K562 (cell line): ENCODE measurements around the gene DUSP21. TPM values are rescaled to one million over a fixed set of nuclear protein-coding genes. Genes with fewer than 3 reads are reported as not detected.

Experiments
- ATAC-seq: fragments of 200-7000 bp; cut with Tn5 transposase; 3 replicates; pipeline ENCODE4 v1.9.1; 2020; ENCODE audit warnings: moderate library complexity
- BruUV-seq: library from RNA; stranded (reverse); fragments of 400-500 nt; replicated peaks from 2 replicates; lab custom pipeline; 2021; lab: Mats Ljungman, UMichigan
- CTCF ChIA-PET: fragments of 300-600 bp; formaldehyde crosslinking; extraction: SDS; loops from one replicate; lab custom pipeline; 2021; ENCODE audit warnings: low intra/inter-chr PET ratio; lab: Yijun Ruan, JAX
- POLR2A ChIA-PET: fragments of 300-600, 350-650 bp; sonication (Branson Sonifier 250); formaldehyde crosslinking; extraction: SDS; loops from one replicate; lab custom pipeline; 2021; ENCODE audit warnings: antibody characterized with exemption, inconsistent platforms; lab: Yijun Ruan, JAX
- DNase-seq, 4 experiments: peaks; one replicate each; pipeline versions ENCODE4 v3.0.0 to v3.0.0-alpha.2; 2011 to 2018; ENCODE audit warnings: low spot score in 3 of 4, mixed read lengths in 3 of 4; ENCODE audit errors: extremely low read depth in 1 of 4
- FAIRE-seq: peaks from 2 replicates; lab custom pipeline; 2011; peaks lifted over from hg19 to GRCh38; lab: Jason Lieb, UNC
- H2AFZ ChIP-seq: 2 replicates; pipeline ENCODE4 v1.6.0; 2011; ENCODE audit warnings: low read depth, low read length, control low read depth, inconsistent platforms
- H3K27ac ChIP-seq: fragments of 200-600 bp; 3 replicates; pipeline ENCODE4 v1.8.0; 2011; ENCODE audit warnings: low read depth, mild to moderate bottlenecking, control low read depth, inconsistent platforms, low read length, moderate library complexity, mixed read lengths; ENCODE audit errors: extremely low read depth
- H3K27me3 ChIP-seq, 2 experiments: fragments of 300-600 bp in 1 of 2; 2 replicates in 1 of 2; 3 replicates in 1 of 2; pipeline versions ENCODE4 v1.6.0 to v1.8.0; 2011; ENCODE audit warnings: inconsistent platforms in 2 of 2, low read length in 2 of 2, mild to moderate bottlenecking in 1 of 2, mixed read lengths in 1 of 2, moderate library complexity in 1 of 2; ENCODE audit not compliant: control insufficient read depth in 2 of 2, insufficient read depth in 2 of 2
- H3K36me3 ChIP-seq: fragments of 300-600 bp; 3 replicates; pipeline ENCODE4 v1.8.0; 2011; ENCODE audit warnings: mild to moderate bottlenecking, low read length, inconsistent platforms; ENCODE audit not compliant: control insufficient read depth, insufficient read depth
- H3K4me1 ChIP-seq, 2 experiments: fragments of 200-600 bp in 1 of 2; replicated peaks in 1 of 2; 2 replicates in 1 of 2; 3 replicates in 1 of 2; pipeline versions ENCODE4 v1.5.1 to v1.8.0; 2011; ENCODE audit warnings: inconsistent platforms in 2 of 2, low read length in 2 of 2, mild to moderate bottlenecking in 1 of 2, mixed read lengths in 1 of 2, moderate library complexity in 1 of 2; ENCODE audit not compliant: control insufficient read depth in 2 of 2, insufficient read depth in 2 of 2
- H3K4me2 ChIP-seq: 2 replicates; pipeline ENCODE4 v1.6.1; 2011; ENCODE audit warnings: low read length, control low read depth, inconsistent platforms, mixed read lengths; ENCODE audit not compliant: insufficient read depth
- H3K4me3 ChIP-seq: fragments of 200-600 bp; sonication (generic), shearing (Covaris generic); 2 replicates; pipeline ENCODE4 v1.5.1; 2016; ENCODE audit warnings: control low read depth, inconsistent platforms
- H3K79me2 ChIP-seq: fragments of 200-600 bp; 3 replicates; pipeline ENCODE4 v1.8.0; 2011; ENCODE audit warnings: low read length, inconsistent platforms; ENCODE audit not compliant: control insufficient read depth, insufficient read depth
- H3K9ac ChIP-seq, 2 experiments: 2 replicates each; pipeline versions ENCODE4 v1.6.0 to v1.6.1; 2011; ENCODE audit warnings: low read depth in 2 of 2, low read length in 2 of 2, control low read depth in 1 of 2, inconsistent platforms in 1 of 2, mild to moderate bottlenecking in 1 of 2, mixed read lengths in 1 of 2; ENCODE audit not compliant: insufficient read depth in 1 of 2
- H3K9me1 ChIP-seq: one replicate; pipeline ENCODE4 v1.6.0; 2011; ENCODE audit warnings: inconsistent platforms, mild to moderate bottlenecking, low read length, moderate library complexity; ENCODE audit not compliant: control insufficient read depth, insufficient read depth
- H3K9me3 ChIP-seq: replicated peaks from 2 replicates; pipeline ENCODE4 v1.5.1; 2011; ENCODE audit warnings: low read depth, low read length, inconsistent platforms; ENCODE audit not compliant: control insufficient read depth, insufficient read depth
- H4K20me1 ChIP-seq: replicated peaks from 2 replicates; pipeline ENCODE4 v1.6.1; 2011; ENCODE audit warnings: low read length, inconsistent platforms, mixed read lengths; ENCODE audit not compliant: control insufficient read depth, insufficient read depth
- BACH1 ChIP-seq: fragments of 200-800 bp; sonication (Bioruptor generic); IDR thresholded peaks from 2 replicates; pipeline ENCODE4 v1.6.1; 2016; ENCODE audit warnings: missing genetic modification characterization, missing compliant biosample characterization
- CEBPB ChIP-seq: fragments of 450-650 bp; IDR thresholded peaks from 2 replicates; pipeline ENCODE4 v1.6.1; 2016; ENCODE audit warnings: missing genetic modification characterization, missing compliant biosample characterization
- KDM5B ChIP-seq: fragments of 200-600 bp; sonication (generic); IDR thresholded peaks from 2 replicates; pipeline ENCODE4 v1.6.1; 2012; ENCODE audit warnings: low read depth, mild to moderate bottlenecking, moderate library complexity, low read length, control low read depth, inconsistent platforms; ENCODE audit not compliant: insufficient replicate concordance
- MEIS2 ChIP-seq: fragments of 450-650 bp; IDR thresholded peaks from 2 replicates; pipeline ENCODE4 v1.6.1; 2014; ENCODE audit warnings: mild to moderate bottlenecking; ENCODE audit not compliant: partially characterized antibody
- NFE2L1 ChIP-seq: fragments of 450-650 bp; IDR thresholded peaks from 2 replicates; pipeline ENCODE4 v1.6.1; 2016; ENCODE audit warnings: missing genetic modification characterization, low read depth, mild to moderate bottlenecking, missing compliant biosample characterization, moderate library complexity, borderline replicate concordance
- ZNF408 ChIP-seq: fragments of 250-450 bp; sonication (Bioruptor Pico); IDR thresholded peaks from 2 replicates; pipeline ENCODE4 v1.4.0; 2020; ENCODE audit warnings: low read depth, mild to moderate bottlenecking, moderate library complexity
- WGBS: fragments of 100-300 bp; shearing (Covaris generic); methylation state at CpG from one replicate; pipeline ENCODE4 v1.1.6; 2016; ENCODE audit warnings: low coverage, mixed read lengths; ENCODE audit not compliant: insufficient coverage; ENCODE audit errors: missing lambda C conversion rate; 5-methylcytosine and 5-hydroxymethylcytosine counted together
- in situ Hi-C: fragments of 300-500 bp; cut with MboI; formaldehyde crosslinking; loops from 4 replicates; pipeline ENCODE4 v1.15.0; 2018; ENCODE audit warnings: inconsistent platforms, mixed read lengths
- intact Hi-C: fragments of 100-400 bp; cut with micrococcal nuclease; formaldehyde crosslinking; loops from 2 replicates; pipeline ENCODE4 v1.14.2; 2022
- polyA plus RNA-seq, 8 experiments: library from polyadenylated mRNA; depleted of rRNA in 4 of 8; stranded (reverse) in 5 of 8; unstranded in 3 of 8; fragments of >200 nt; fragmentation: Nextera tagmentation in 2 of 8; fragmentation: Illumina TruSeq in 1 of 8; extraction: Ambion mirVana in 2 of 8; extraction: Trizol in 1 of 8; gene quantifications; 2 replicates each; pipeline versions ENCODE4 v1.2.1 to v1.2.3, GENCODE V29; 2011 to 2014; ENCODE audit warnings: inconsistent platforms in 1 of 8, missing spikeins in 1 of 8
- total RNA-seq, 7 experiments: library from RNA; depleted of rRNA in 6 of 7; stranded (reverse); fragments of >200 nt in 6 of 7; fragmentation: Illumina TruSeq in 2 of 7; extraction: Trizol in 2 of 7; gene quantifications; 2 replicates each; pipeline versions ENCODE4 v1.2.1 to v1.2.3, GENCODE V29; 2011 to 2021; ENCODE audit warnings: low replicate concordance in 1 of 7
- TF ChIP-seq, protein P1 (sequence below): fragments of 450-650 bp; IDR thresholded peaks from 2 replicates; pipeline ENCODE4 v1.6.1; 2017; ENCODE audit warnings: antibody characterized with exemption
- TF ChIP-seq, protein P2 (sequence below), 2 experiments: IDR thresholded peaks in 1 of 2; conservative IDR thresholded peaks in 1 of 2; 2 replicates each; pipeline ENCODE4 v1.6.1; 2016; ENCODE audit warnings: low read depth in 2 of 2, mild to moderate bottlenecking in 1 of 2, missing compliant biosample characterization in 1 of 2, missing genetic modification characterization in 1 of 2, moderate library complexity in 1 of 2

DUSP21 gene
- total and polyA plus RNA-seq, 9 of the 15 experiments (the other 6 are each of a cell fraction or from before 2014, with no cell fraction given): 0.14 to 2.5 (median 1.3) TPM

DNA sequence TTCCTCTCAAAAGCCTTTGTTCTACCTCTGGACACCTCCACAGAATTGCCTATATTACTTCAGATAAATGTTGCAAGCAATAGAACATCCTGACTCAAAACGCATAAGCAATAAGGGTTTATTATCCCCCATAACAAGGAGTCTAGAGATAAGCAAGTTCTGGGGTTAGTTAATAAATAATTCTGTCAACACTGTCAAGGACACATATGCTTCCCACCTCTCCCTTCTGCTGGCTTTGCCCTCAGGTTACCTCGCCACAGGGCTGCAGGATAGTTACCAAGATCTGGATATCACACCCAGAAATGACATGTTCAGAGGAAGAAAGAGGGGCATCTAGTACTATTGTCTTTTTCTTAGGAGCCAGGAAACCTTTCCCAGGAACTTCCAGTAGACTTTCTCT lies 14.0 kb upstream of the DUSP21 start:
- in situ Hi-C loops (no loop called here), intact Hi-C loops (no loop called here)
- H3K36me3 ChIP-seq: no peaks in the 10 kb centered on the region
- no peak overlapping the region for H3K9ac ChIP-seq
- no peaks in the 10 kb centered on the region for H3K9me1 ChIP-seq
- ATAC-seq (peak; percentile 34; the same call in 1 of the 3 replicates), DNase-seq (no peak), FAIRE-seq (no peak)
- WGBS: 20% methylated on average over 2 of the region's 2 CpGs
- no peak for TF ChIP-seq ZNF408
- peak; percentile 66 for TF ChIP-seq MEIS2
- no peak for TF ChIP-seq NFE2L1
- TF ChIP-seq, protein P1, sequence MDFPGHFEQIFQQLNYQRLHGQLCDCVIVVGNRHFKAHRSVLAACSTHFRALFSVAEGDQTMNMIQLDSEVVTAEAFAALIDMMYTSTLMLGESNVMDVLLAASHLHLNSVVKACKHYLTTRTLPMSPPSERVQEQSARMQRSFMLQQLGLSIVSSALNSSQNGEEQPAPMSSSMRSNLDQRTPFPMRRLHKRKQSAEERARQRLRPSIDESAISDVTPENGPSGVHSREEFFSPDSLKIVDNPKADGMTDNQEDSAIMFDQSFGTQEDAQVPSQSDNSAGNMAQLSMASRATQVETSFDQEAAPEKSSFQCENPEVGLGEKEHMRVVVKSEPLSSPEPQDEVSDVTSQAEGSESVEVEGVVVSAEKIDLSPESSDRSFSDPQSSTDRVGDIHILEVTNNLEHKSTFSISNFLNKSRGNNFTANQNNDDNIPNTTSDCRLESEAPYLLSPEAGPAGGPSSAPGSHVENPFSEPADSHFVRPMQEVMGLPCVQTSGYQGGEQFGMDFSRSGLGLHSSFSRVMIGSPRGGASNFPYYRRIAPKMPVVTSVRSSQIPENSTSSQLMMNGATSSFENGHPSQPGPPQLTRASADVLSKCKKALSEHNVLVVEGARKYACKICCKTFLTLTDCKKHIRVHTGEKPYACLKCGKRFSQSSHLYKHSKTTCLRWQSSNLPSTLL: no peak
- no peak for TF ChIP-seq CEBPB (tag)
- TF ChIP-seq BACH1 (tag): no peak
- TF ChIP-seq, protein P2, sequence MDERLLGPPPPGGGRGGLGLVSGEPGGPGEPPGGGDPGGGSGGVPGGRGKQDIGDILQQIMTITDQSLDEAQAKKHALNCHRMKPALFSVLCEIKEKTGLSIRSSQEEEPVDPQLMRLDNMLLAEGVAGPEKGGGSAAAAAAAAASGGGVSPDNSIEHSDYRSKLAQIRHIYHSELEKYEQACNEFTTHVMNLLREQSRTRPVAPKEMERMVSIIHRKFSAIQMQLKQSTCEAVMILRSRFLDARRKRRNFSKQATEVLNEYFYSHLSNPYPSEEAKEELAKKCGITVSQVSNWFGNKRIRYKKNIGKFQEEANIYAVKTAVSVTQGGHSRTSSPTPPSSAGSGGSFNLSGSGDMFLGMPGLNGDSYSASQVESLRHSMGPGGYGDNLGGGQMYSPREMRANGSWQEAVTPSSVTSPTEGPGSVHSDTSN (CRISPR knock-in tag; IDR thresholded peaks at IDR 0.05; ENCODE audit: low read depth): no peak
- TF ChIP-seq, protein P2 (tag; conservative IDR thresholded peaks at IDR 0.05; ENCODE audit: low read depth): peak; percentile 62
- TF ChIP-seq KDM5B: no peak
- H2AFZ ChIP-seq: peak overlapping the region; percentile 70; the same call in 1 of the 2 replicates
- no peak overlapping the region for H3K4me2 ChIP-seq
- H3K27ac ChIP-seq: no peak overlapping the region
- H3K27me3 ChIP-seq: no peaks in the 10 kb centered on the region
- no peaks in the 10 kb centered on the region for H4K20me1 ChIP-seq
- BruUV-seq: no TSS peak
- no peaks in the 10 kb centered on the region for H3K9me3 ChIP-seq
- POLR2A ChIA-PET: no interaction called here
- no peaks in the 10 kb centered on the region for H3K79me2 ChIP-seq
- CTCF ChIA-PET: no interaction called here
- no peak overlapping the region for H3K4me3 ChIP-seq
- no peaks in the 10 kb centered on the region; a peak in 1 of 5 replicates for H3K4me1 ChIP-seq
